Inferior parietal cortex (tissue), 1 donor: Measurements from ENCODE around the gene RPL22.

Experiments
- DNase-seq: peaks from one replicate; pipeline ENCODE4 v3.0.0-alpha.2; 2016; ENCODE audit errors: extremely low spot score

RPL22 gene

DNA sequence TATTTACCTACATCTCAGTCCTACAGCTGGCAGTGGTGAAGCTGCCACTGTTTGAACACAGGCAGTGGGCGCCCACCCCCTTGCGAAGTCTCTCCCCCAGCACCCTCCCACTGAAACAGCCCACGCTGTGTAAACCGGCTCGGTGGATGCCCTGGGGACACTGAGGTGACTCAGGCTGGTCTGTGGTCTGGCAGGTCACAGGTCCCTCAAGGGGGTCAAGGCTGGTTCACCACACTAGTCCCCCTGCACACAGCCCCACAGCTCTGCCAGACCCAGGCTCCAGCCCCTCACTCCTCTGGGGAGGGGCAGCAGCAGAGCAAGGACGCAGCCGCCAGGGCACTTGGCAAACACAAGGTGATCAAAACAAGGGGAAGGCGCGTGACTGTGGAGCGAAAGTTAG lies 26.8 kb downstream of the RPL22 start:
- DNase-seq, result no peak

DNA sequence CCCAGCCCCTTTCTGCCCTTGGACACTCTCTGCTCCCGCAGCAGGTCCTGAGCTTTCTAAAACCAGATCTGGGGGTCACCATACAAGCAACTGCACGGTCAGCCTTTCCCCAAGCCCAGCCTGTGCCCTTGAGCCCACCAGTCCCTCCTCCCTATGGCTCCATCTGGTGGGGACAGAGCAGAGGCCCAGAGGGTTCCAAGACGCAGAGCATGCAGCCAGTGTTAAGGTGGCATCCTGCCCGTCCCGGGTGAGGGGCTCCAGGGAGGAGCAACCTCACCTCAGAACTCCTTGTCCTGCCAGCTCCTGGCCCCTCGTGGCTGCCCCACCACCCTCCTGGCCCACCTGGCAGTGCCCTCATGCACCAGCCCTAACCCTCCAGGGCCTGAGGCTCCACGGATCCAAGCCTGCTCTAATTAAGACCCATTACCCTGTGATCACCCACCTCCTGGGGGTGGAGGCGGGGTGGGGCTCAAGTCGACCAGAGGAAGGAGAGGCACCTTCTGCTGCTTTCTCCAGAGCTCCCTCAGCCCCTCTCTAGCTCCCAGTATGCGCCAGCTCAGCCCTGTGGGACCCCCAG lies 27.8 kb downstream of the RPL22 start:
- DNase-seq, result no peak

- no peak for DNase-seq
These were observed 28.6 kb downstream of the RPL22 start for GRCh38 chr1:6170742-6171201.

DNA sequence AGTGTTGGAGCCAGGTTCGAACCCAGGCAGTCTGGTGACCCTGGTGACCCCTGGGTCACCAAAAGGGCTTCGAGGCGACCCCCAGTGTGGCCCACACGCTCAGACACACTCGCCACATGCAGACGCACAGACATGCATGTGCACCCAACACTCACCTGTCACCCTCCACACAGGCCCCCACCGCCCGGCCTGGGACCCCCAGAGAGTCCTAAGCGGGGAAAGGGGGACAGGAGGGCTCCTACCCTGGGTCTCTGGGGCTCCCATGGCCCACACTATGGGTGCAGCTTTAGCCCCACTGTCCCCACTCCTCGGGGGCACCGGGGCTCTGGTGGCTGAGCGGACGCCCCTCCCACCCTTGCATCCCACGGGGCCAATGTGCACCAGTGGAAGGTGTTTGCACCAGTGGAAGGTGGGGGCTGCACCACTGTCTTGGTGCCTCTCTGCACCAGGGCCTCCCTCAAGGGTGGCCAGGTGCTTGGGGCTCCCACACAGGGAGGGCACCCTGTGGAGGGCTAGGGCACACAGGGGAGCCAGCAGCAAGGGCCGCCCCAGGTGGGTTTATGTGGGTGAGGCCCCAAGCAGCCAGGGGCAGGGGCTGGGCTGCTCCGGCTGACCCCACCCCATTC lies 29.2 kb downstream of the RPL22 start:
- DNase-seq, result no peak

DNA sequence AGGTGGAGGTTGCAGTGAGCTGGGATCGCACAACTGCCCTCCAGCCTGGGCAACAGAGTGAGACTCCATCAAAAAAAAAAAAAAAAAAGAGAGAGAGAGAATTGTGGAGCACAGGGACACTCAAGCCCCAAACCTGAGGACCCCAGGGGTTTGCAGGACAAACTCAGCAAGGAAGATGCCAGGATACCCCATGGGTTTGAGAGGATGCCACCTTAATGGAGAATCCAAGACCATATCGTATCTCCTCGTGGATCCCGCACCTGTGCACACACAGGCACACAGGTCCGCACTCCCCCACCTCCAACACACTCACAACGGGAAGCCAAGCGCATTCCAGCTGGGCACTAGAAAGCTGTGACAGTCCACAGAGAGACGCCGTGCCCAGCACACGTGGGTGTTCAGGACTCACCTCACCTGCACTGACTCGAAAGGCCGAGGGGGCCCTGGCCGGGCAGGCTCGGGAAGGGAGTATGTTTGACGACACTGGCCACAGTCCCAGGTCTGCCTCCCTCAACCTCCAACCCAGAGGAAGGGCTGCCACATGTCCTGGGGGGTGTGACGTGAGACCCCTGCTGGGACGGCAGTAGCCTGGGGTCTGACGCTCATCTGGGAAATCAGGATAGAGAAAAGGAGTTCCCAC lies 30.3 kb downstream of the RPL22 start:
- DNase-seq, result no peak

DNA sequence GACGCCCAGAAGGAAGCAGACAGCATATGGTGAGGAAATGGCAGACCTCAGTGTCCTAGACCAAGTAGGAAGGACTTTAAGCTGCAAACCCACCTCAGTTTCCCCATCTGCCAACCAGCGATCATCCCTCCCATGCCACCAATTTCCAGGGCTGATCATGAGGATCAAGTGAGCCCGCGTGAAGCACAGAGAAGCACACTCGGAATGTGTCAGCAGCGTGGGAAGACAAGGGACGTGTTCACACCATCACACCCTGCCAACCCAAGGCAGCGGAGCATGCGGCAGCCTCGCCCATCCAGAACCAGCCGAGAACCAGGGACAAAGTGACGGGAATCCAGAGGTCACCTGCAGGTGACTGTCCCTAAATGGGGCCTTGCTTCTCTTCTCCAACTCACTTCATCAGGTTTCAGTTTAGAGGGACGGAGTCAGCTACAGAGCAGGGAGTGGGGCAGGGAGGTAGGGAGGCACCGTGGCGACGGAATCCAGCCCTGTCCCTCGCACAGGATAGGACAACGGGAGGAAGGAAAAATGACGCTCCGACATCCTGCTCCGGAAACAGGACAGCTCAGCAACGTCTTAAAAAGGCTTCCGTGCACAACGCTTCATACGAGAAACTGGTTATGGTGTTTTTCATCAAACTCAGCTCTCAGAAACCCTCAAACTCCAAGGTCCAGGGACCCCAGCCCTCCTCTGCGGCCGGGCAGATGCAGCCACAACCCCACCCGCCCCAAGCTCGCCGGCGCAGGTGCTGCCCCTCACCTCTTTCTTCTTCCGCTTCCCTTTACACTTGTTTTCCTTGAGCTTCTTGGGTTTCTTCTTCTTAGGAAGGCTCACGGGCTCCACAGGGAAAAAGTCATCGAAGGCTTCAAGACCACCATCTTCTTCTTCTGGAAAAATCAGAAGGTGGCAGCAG lies 31.7 kb downstream of the RPL22 start:
- no peak for DNase-seq

DNA sequence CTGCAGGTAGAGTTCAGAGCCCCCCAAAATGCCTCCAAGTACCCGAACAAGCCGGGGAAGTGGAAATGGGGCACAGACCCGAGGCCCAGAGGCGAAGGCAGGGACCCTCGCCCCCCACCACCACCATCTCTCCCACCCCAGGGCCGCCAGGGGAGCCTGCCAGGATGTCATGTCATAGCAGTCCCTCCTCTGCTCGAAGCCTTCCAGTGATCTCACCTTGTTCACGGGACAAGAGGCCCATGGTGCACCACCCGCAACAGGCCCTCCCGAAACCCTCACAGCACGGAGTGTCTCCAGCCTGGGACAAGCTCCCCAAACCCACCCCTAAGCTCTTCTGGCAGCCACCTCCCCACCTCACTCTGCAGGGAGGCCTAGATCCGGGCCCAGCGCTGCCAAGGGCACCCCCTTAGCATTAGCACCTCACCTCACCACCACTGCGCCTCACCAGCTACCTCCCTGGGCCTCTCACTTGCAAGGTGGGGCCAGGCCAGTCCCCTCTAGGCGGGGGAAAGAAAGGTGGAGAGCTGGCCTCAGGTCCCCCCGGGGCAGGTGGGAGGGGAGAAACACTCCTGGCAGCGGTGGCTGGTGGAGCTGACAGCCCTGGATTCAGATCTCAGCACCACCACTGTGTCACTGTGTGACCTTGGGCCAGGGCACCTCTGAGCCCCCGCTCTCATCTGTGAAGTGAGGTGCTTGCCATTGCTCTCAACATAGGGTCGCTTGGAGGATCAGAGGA lies 32.6 kb downstream of the RPL22 start:
- no peak for DNase-seq

DNA sequence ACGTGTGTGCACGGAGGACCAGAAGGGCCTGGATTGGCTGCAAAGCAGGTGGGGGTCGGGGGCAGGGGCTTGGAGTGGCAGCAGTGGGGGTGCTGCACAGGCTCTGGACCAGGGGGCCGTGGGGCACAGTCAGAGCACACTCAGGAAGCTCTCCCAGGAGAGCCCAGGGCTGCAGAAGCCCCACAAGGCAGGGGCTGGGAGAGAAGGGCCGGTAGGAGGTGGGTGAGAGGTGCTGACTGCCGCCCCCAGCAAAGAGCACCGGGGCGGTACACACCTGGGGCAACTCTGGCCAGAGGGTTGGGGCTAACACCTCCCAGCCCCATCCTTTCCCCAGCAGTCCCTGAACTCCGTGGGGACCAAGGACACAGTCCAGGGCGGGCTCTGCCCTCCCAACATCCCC lies 33.2 kb downstream of the RPL22 start:
- DNase-seq, result no peak

- DNase-seq, result no peak
These were observed 33.9 kb downstream of the RPL22 start for GRCh38 chr1:6165441-6165985.

GRCh38 chr1:6165027-6165426 lies 34.4 kb downstream of the RPL22 start:
- no peak for DNase-seq

DNA sequence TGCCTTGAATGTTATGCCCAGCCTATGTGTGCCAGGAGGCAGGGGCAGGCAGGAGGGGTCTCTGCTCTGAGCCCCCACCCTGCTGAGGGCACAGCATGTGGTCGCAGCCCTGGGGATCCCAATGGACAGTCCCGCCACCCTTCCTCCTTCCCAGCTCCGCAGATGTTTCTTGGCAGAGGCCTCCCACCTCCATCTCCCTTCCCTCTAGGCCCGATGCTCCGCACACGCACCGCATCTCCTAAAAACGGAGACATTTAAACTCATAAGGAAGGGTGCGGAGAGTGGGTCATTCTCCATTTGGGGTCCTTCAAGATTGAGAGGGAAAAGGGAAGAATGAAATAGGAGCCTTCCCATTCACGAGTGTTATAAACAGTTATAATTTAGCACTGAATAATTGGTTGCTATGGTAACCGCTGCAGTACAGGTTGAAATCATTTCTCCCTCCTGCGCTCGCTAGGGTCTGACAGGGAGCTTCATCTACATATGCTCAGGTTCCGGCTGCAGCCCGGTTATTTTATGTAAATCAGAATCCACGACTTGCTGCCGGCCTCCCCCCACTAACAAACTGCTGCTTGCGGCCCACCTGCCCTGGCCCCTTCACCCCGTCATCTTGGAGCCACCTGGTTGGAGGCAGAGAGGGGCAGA lies 35.3 kb downstream of the RPL22 start:
- no peak for DNase-seq

- DNase-seq, result no peak
These were observed 36.0 kb downstream of the RPL22 start for GRCh38 chr1:6163191-6163972.

GRCh38 chr1:6162773-6163172 lies 36.6 kb downstream of the RPL22 start:
- no peak for DNase-seq

GRCh38 chr1:6162341-6162740 lies 37.1 kb downstream of the RPL22 start:
- DNase-seq, result no peak

- no peak for DNase-seq
These were observed 41.2 kb downstream of the RPL22 start for GRCh38 chr1:6158181-6158580.

GRCh38 chr1:6157528-6158174 lies 41.7 kb downstream of the RPL22 start:
- no peak for DNase-seq

DNA sequence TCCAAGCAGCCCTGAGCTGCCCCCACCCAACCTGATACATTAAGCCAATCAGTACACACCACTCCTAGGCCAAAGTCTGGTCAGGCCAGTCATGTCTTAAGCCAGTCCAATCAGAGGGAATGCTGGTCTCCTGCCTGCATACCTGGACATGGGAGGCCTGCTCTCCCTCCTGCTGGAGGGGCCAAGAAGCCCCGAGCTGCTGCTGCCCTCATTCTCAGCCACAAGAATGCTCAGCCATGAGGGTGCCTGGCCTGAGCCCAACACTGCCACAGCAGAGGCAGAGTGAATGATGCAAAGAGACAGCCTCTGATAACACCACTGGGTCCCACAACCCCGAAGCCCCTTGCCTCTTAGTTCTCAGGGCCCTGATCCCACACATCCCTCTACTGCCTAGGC lies 42.3 kb downstream of the RPL22 start:
- no peak for DNase-seq

GRCh38 chr1:6154525-6155319 lies 44.7 kb downstream of the RPL22 start:
- no peak for DNase-seq

DNA sequence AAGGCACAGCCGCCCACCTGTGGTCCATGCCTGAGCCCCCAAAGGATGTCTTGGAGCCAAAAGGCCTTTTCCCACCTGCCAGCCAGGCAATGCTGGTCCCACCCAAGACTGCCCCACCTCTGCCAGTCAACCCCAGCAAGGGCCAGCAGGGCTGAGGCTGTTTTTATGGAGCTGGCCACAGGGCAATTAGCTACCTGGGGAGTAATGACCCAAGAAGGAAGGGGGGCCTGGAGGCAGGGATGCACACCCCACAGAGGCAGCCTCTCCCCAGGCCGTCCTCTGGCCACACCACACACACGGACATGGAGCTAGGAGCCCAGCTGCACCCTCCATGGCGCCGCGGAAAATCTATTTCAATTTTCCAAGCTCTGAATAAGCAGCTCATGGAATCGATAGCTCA lies 46.5 kb downstream of the RPL22 start:
- DNase-seq, result no peak
